Gastroesophageal sphincter (tissue), 3 donors: ENCODE data around the gene TMEM100.

Source experiments
- EP300 ChIP-seq: sonication (generic); formaldehyde crosslinking; IDR thresholded peaks from one replicate; pipeline ENCODE4 v1.6.1; 2017; ENCODE audit warnings: antibody characterized with exemption, mild to moderate bottlenecking
- TF ChIP-seq, protein P1 (sequence below), 4 experiments: fragments of 200-600 bp in 2 of 4; fragments of 450-650 bp in 2 of 4; sonication (generic) in 1 of 4; IDR thresholded peaks; one replicate each; pipeline ENCODE4 v1.5.1; 2017 to 2019; ENCODE audit warnings: antibody characterized with exemption in 4 of 4, mild to moderate bottlenecking in 2 of 4, moderate library complexity in 2 of 4

DNA sequence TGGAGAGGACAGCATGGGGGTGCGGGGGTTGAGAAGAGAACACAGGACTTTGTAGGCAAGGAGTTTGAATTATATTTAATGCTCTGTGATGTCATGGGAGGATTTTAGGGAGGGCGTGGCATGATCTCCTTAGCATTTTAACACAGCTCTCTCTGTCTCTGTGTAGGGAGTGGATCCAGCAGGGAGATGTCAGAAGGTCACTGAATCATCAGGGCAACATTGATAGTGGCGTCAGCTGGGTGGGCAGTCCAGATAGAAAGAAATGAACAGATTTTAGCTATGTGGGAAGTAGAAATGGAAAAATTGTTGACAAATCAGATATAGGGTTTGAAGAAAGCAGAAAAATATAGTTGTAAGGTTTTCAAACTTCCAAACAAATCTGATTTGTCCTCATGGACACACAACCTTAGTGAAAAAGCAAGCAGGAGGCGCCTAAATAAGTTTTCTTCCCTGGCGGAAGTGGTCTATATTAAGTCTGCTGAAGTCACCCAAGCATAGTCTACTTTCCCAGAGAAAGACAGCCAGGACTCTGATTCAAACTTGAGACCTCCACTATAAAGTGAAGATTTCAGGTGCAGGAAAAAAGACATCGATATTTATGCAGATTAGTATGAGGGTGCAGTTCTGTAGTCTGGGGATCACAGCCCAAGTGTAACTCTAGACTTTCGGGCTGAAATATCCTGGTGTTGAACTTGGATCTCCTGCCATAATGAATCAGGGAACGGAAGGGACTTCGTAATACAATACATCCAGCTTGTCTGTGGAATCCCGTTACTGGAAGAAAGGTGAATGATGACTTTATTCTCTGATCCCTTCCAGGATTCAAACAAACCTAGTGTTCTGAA is 18.1 kb upstream of the TMEM100 start:
- TF ChIP-seq, protein P1, sequence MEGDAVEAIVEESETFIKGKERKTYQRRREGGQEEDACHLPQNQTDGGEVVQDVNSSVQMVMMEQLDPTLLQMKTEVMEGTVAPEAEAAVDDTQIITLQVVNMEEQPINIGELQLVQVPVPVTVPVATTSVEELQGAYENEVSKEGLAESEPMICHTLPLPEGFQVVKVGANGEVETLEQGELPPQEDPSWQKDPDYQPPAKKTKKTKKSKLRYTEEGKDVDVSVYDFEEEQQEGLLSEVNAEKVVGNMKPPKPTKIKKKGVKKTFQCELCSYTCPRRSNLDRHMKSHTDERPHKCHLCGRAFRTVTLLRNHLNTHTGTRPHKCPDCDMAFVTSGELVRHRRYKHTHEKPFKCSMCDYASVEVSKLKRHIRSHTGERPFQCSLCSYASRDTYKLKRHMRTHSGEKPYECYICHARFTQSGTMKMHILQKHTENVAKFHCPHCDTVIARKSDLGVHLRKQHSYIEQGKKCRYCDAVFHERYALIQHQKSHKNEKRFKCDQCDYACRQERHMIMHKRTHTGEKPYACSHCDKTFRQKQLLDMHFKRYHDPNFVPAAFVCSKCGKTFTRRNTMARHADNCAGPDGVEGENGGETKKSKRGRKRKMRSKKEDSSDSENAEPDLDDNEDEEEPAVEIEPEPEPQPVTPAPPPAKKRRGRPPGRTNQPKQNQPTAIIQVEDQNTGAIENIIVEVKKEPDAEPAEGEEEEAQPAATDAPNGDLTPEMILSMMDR (IDR thresholded peaks at IDR 0.05) = no peak
- no peak for TF ChIP-seq EP300
